T-helper 2 cell treated with Interferon-gamma antibody and Interleukin-4, amounts not matched to agents 5 μg/mL and 100 μg/mL, for 36 hours (primary cell): ENCODE measurements around the gene AIF1L.
"Not testable (repeated sequence)": the region's sequence is repeated elsewhere in the genome, so short reads cannot be mapped to it uniquely, and the experiment has no call there.

Source experiments
- DNase-seq: peaks from one replicate; pipeline ENCODE4 v3.0.0; 2021; ENCODE audit warnings: low spot score
- H3K27ac Mint-ChIP-seq: one replicate; pipeline ENCODE4 v1.8.0; 2021; ENCODE audit warnings: mild to moderate bottlenecking, mixed read lengths
- H3K27me3 Mint-ChIP-seq: one replicate; pipeline ENCODE4 v1.8.0; 2021; ENCODE audit warnings: low read depth, mixed read lengths
- H3K36me3 Mint-ChIP-seq: one replicate; pipeline ENCODE4 v1.8.0; 2021; ENCODE audit warnings: low read depth, mixed read lengths
- H3K4me1 Mint-ChIP-seq: one replicate; pipeline ENCODE4 v1.8.0; 2021; ENCODE audit warnings: low read depth, mixed read lengths
- H3K4me3 Mint-ChIP-seq: one replicate; pipeline ENCODE4 v1.8.0; 2022; ENCODE audit warnings: mild to moderate bottlenecking, moderate library complexity, mixed read lengths
- H3K9me3 Mint-ChIP-seq: one replicate; pipeline ENCODE4 v1.8.0; 2021; ENCODE audit warnings: mixed read lengths

Gene AIF1L

DNA sequence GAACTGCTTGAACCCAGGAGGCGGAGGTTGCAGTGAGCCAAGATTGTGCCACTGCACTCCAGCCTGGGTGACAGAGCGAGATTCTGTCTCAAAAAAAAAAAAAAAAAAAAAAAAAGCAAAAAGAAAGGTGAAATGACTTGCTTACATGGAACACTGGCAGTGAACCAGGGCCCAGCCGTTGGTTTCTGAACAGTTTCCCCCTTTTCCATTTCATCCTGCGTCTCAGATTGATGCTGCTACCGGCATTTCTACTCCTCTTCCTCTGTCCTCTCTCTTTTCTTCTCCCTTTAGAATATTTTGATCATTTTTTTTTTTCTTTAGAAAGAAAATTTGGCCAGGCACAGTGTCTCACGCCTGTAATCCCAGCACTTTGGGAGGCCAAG, 19.0 kb downstream of the AIF1L start:
- not testable (repeated sequence) for DNase-seq, H3K36me3 Mint-ChIP-seq, H3K9me3 Mint-ChIP-seq, H3K4me3 Mint-ChIP-seq, H3K4me1 Mint-ChIP-seq, H3K27ac Mint-ChIP-seq, H3K27me3 Mint-ChIP-seq

DNA sequence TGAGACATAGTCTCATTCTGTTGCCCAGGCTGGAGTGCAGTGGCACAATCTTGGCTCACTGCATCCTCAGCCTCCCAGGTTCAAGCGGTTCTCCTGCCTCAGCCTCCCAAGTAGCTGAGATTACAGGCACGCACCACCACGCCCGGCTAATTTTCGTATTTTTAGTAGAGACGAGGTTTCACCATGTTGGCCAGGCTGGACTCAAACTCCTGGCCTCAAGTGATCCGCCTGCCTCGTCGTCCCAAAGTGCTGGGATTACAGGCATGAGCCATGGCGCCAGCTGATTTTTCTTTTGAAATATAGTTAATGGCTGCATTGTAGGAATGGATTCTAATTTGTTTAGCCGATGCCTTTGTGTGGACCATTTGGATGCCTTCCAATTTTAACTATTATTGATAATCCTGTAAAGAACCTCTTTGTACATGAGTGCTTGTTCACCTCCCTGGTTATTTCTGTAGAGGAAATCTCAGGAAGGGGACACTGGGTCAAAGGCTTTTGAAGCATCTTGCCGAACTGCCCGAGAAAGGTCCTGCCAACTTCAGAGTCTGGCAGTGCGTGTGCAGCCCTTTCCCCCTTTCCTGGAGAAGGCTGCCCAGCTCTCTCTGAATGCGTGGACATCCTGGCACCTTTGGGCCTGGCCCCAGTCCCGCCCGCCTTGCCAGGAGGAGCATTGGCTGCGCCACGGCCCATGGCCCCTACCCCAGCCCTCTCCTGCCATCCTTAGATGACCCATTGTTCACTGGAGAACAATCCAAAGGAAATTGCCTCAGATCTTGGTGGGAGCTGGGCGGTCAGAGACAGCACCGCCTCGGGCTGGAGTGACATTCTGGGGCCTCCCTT, 20.2 kb downstream of the AIF1L start:
- Mint-ChIP-seq H3K36me3 (no peaks in the 10 kb centered on the region), H3K27ac (no peak overlapping the region), H3K27me3 (peaks cover 4% of the 10 kb centered on the region), H3K9me3 (no peaks in the 10 kb centered on the region), H3K4me3 (no peak overlapping the region), H3K4me1 (no peaks in the 10 kb centered on the region)
- DNase-seq: no peak

DNA sequence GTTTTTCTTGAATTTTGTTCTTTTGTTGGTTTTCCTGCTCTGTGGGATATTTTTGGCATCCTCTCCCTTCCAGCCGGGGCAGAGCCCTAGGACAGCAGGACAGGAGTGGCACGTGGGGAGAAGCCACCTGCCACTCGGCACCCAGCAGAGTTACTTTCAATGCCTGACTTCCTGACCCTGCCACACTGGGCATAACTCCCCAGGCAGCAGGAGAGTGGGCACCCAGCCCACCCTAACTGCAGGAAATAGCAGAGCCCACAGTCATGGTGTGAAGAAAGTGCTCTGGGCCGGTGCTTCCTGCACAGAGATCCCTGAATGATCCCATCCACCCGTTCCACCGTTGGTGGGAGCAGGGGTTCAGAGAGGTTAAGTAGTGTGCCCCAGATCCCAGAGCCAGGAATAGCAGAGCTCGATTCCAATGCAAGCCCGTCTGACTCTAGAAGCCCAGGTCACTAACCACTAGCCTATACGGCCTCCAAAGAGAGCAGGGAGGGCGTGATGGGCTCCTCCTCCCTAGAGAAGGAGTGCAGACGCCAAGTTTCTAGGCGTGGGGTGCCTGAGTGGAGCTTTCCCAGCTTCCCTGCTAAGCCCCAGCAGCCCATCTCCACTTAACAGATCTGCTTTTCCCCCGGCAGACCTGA, 20.9 kb downstream of the AIF1L start:
- Mint-ChIP-seq H3K27ac (no peak overlapping the region), H3K9me3 (no peaks in the 10 kb centered on the region), H3K4me1 (no peaks in the 10 kb centered on the region), H3K36me3 (no peaks in the 10 kb centered on the region), H3K4me3 (no peak overlapping the region), H3K27me3 (peaks cover 4% of the 10 kb centered on the region)
- no peak for DNase-seq

DNA sequence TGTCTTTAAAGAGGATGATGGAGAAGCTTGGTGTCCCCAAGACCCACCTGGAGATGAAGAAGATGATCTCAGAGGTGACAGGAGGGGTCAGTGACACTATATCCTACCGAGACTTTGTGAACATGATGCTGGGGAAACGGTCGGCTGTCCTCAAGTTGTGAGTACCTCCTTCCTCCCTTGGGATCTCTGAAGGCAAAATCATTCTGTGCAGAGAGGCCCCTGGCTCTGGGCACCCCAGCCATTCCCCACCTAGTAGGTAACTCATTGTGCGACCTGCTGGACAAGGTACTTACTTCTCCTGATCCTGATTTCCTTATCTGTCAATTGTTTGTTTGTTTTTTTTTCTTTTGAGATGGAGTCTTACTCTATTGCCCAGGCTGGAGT, 21.4 kb downstream of the AIF1L start:
- no peak overlapping the region for H3K27ac Mint-ChIP-seq

GRCh38 chr9:131119600-131119999, 23.3 kb downstream of the AIF1L start:
- H3K9me3 Mint-ChIP-seq: no peaks in the 10 kb centered on the region
- H3K4me1 Mint-ChIP-seq: peaks cover under 1% of the 10 kb centered on the region

More for the DNA sequence above, 21.4 kb downstream of the AIF1L start:
- Mint-ChIP-seq H3K36me3 (no peaks in the 10 kb centered on the region), H3K9me3 (no peaks in the 10 kb centered on the region), H3K27me3 (peaks cover 4% of the 10 kb centered on the region), H3K4me3 (no peak overlapping the region), H3K4me1 (no peaks in the 10 kb centered on the region)
- DNase-seq: no peak

DNA sequence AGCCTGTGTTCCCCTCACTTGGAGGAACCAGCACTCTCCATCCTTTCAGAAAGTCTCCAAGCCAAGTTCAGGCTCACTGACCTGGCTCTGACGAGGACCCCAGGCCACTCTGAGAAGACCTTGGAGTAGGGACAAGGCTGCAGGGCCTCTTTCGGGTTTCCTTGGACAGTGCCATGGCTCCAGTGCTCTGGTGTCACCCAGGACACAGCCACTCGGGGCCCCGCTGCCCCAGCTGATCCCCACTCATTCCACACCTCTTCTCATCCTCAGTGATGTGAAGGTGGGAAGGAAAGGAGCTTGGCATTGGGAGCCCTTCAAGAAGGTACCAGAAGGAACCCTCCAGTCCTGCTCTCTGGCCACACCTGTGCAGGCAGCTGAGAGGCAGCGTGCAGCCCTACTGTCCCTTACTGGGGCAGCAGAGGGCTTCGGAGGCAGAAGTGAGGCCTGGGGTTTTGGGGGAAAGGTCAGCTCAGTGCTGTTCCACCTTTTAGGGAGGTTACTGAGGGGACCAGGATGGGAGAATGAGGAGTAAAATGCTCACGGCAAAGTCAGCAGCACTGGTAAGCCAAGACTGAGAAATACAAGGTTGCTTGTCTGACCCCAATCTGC, 24.4 kb downstream of the AIF1L start:
- no peak overlapping the region for H3K4me3 Mint-ChIP-seq
- H3K36me3 Mint-ChIP-seq: no peaks in the 10 kb centered on the region
- DNase-seq: no peak
- H3K27ac Mint-ChIP-seq: no peak overlapping the region
- H3K4me1 Mint-ChIP-seq: peaks cover 6% of the 10 kb centered on the region
- no peaks in the 10 kb centered on the region for H3K9me3 Mint-ChIP-seq
- peaks cover 4% of the 10 kb centered on the region for H3K27me3 Mint-ChIP-seq

More at GRCh38 chr9:131119600-131119999, 23.3 kb downstream of the AIF1L start:
- peaks cover 4% of the 10 kb centered on the region for H3K27me3 Mint-ChIP-seq
- no peak overlapping the region for H3K27ac Mint-ChIP-seq
- H3K36me3 Mint-ChIP-seq: no peaks in the 10 kb centered on the region
- no peak overlapping the region for H3K4me3 Mint-ChIP-seq
- DNase-seq: no peak

DNA sequence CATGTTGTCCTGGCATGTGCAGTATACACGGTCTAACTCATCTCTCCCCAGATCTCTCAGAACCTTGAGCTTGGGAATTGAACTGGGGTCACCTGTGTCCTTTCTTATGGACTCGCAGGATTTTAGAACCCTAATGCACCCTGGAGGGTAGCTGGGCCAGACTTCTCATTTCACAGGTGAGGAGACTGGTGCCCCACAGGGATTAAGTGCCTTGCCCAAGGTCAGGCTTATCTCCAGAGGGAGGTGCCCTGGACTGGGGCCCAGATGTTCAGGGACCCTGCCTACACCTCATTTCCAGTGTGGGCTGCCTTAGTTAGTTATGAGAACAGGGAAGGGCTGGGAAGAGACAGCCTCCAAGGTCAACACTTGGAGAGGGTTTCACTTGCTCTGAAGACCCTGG, 25.0 kb downstream of the AIF1L start:
- Mint-ChIP-seq H3K27me3 (peaks cover 4% of the 10 kb centered on the region), H3K36me3 (no peaks in the 10 kb centered on the region), H3K4me1 (peaks cover 10% of the 10 kb centered on the region), H3K9me3 (no peaks in the 10 kb centered on the region), H3K4me3 (no peak overlapping the region), H3K27ac (no peak overlapping the region)
- no peak for DNase-seq

- H3K27ac Mint-ChIP-seq: no peak overlapping the region
- no peaks in the 10 kb centered on the region for H3K9me3 Mint-ChIP-seq
- DNase-seq: no peak
- H3K4me1 Mint-ChIP-seq: peaks cover 12% of the 10 kb centered on the region
- no peaks in the 10 kb centered on the region for H3K36me3 Mint-ChIP-seq
- peaks cover 4% of the 10 kb centered on the region for H3K27me3 Mint-ChIP-seq
- H3K4me3 Mint-ChIP-seq: no peak overlapping the region
Measured at GRCh38 chr9:131122158-131122557, 25.8 kb downstream of the AIF1L start.

DNA sequence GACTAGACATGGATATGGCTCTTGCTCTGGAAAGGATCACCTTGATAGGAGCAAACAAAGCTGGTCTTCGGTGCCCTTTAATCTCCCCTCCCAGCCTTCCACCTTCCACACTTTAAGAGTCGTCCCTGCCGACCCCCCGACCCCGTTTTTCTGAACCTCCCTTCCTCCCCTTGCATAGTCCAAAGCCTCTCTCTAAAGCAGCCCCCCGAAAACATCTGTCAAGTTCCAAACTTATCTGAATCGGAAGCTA, 28.6 kb downstream of the AIF1L start:
- H3K4me3 Mint-ChIP-seq: peak overlapping the region; percentile 98
- peaks cover 23% of the 10 kb centered on the region for H3K4me1 Mint-ChIP-seq
- H3K9me3 Mint-ChIP-seq: no peaks in the 10 kb centered on the region
- peaks cover 25% of the 10 kb centered on the region for H3K36me3 Mint-ChIP-seq
- DNase-seq: no peak
- peak overlapping the region; percentile 99 for H3K27ac Mint-ChIP-seq
- H3K27me3 Mint-ChIP-seq: peaks cover 2% of the 10 kb centered on the region

DNA sequence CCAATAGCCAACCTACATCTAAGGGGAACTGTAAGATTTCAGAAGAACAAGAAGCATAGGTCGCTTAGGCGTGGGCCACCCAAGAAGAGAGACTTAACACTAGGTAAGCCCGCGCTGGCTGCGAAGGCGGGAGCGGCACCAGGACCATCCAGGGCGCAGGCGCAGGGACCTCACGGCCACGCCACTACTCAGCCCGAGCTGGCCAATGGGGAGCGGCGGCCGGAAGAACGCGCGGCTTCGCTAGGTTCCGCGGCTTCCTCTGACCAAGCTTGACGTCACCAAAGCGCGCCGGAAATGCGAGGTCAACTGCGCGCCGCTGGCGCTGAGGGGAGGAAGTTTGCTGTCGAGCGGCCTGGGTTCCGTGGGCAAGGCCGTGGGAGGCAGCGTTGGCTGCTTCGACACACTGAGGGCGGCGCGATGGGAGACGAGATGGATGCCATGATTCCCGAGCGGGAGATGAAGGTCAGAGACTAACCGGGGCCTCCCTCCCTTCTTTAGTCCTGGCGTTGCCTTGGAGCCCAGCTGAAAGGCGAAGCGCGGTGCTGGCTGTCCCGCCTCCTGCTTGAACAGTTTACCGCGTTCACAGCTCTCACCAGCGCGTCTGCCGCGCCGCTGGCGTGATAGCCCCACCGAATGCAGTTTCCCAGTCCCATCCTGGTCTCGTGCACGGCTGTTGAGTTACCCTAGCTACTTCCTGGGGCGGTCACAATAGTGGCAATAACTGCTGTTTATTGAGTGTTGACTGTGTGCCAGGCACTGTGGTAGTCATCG, 29.1 kb downstream of the AIF1L start, which contains the start of gene NUP214:
Gene NUP214 (plus strand): TSS at position 299 of the 771 bp plus-strand sequence. CDS start 119 bp downstream, at position 418.
- DNase-seq: peak; percentile 99
- Mint-ChIP-seq H3K36me3 (peaks cover 27% of the 10 kb centered on the region), H3K27me3 (no peaks in the 10 kb centered on the region), H3K9me3 (no peaks in the 10 kb centered on the region), H3K4me1 (peaks cover 23% of the 10 kb centered on the region), H3K4me3 (peak within 1 kb of the TSS; percentile 98), H3K27ac (peak within 1 kb of the TSS; percentile 99)

GRCh38 chr9:131126059-131126426, 29.7 kb downstream of the AIF1L start:
- peaks cover 31% of the 10 kb centered on the region for H3K36me3 Mint-ChIP-seq
- DNase-seq: no peak
- peak overlapping the region; percentile 99 for H3K27ac Mint-ChIP-seq

DNA sequence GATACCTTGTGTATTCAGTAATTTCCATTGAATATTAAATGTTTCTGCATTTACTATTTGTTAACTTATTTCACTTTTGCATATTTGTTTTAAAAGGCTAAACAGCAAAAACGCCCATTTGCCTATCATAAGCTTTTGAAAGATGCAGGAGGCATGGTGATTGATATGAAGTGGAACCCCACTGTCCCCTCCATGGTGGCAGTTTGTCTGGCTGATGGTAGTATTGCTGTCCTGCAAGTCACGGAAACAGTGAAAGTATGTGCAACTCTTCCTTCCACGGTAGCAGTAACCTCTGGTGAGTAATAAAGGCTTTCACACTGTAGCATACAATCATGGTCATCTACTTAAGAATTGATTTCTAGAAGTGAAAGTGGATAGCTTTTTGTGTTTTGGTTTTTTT, 32.9 kb downstream of the AIF1L start:
- Mint-ChIP-seq H3K27ac (no peak overlapping the region), H3K9me3 (no peaks in the 10 kb centered on the region), H3K36me3 (peaks cover 52% of the 10 kb centered on the region), H3K4me1 (peaks cover 23% of the 10 kb centered on the region), H3K27me3 (no peaks in the 10 kb centered on the region), H3K4me3 (no peak overlapping the region)
- DNase-seq: no peak

More at GRCh38 chr9:131126059-131126426, 29.7 kb downstream of the AIF1L start:
- H3K4me1 Mint-ChIP-seq: peaks cover 23% of the 10 kb centered on the region
- H3K4me3 Mint-ChIP-seq: peak overlapping the region; percentile 98
- no peaks in the 10 kb centered on the region for H3K9me3 Mint-ChIP-seq
- no peaks in the 10 kb centered on the region for H3K27me3 Mint-ChIP-seq

GRCh38 chr9:131138676-131139075, 42.3 kb downstream of the AIF1L start:
- no peak overlapping the region for H3K27ac Mint-ChIP-seq
- H3K9me3 Mint-ChIP-seq: no peaks in the 10 kb centered on the region
- no peak for DNase-seq
- no peak overlapping the region for H3K4me3 Mint-ChIP-seq
- H3K27me3 Mint-ChIP-seq: no peaks in the 10 kb centered on the region
- no peaks in the 10 kb centered on the region for H3K4me1 Mint-ChIP-seq
- peaks cover 53% of the 10 kb centered on the region for H3K36me3 Mint-ChIP-seq

DNA sequence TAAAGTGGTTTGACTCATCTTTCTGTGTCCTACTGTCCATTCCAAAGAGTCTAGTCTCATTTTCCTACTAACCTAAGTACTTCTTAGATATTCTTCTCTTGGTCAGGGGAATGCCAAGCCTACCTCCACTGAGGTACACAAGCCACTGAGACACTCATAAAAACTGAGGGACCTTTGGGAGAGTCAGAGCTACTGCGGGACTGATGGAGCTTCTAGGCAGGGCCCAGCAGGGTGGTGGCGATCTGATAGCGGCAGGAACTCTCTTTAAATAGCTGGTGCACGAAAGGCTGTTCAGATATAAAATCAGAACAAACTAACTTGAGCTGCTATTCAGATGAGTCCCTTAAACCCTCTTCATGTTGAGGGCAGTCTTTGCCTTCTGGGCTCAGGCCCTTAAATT, 43.8 kb downstream of the AIF1L start:
- no peak for DNase-seq
- H3K9me3 Mint-ChIP-seq: no peaks in the 10 kb centered on the region
- no peaks in the 10 kb centered on the region for H3K27me3 Mint-ChIP-seq
- H3K27ac Mint-ChIP-seq: no peak overlapping the region
- no peak overlapping the region for H3K4me3 Mint-ChIP-seq
- H3K36me3 Mint-ChIP-seq: peaks cover 54% of the 10 kb centered on the region
- H3K4me1 Mint-ChIP-seq: no peaks in the 10 kb centered on the region
